Activated T-cell treated with anti-CD3 and anti-CD28 coated beads for 24 hours (primary cell): ENCODE results near the gene STARD3.

Source experiments
- DNase-seq: peaks from one replicate; pipeline ENCODE4 v3.0.0-alpha.2; 2020; ENCODE audit warnings: low read depth

The STARD3 gene

GRCh38 chr17:39672522-39673334 is 35.8 kb downstream of the STARD3 start:
- DNase-seq: no peak

GRCh38 chr17:39673335-39674081 is 36.6 kb downstream of the STARD3 start:
- no peak for DNase-seq

GRCh38 chr17:39674179-39674578 is 37.2 kb downstream of the STARD3 start:
- no peak for DNase-seq

- no peak for DNase-seq
Measured at GRCh38 chr17:39674702-39675389, 37.9 kb downstream of the STARD3 start.

GRCh38 chr17:39675390-39676082 is 38.6 kb downstream of the STARD3 start:
- DNase-seq: no peak

- no peak for DNase-seq
Measured at GRCh38 chr17:39676198-39676819, 39.4 kb downstream of the STARD3 start.

GRCh38 chr17:39677072-39677471 is 40.1 kb downstream of the STARD3 start:
- no peak for DNase-seq

GRCh38 chr17:39677542-39678339 is 40.8 kb downstream of the STARD3 start:
- DNase-seq: no peak

- DNase-seq: no peak
Measured at GRCh38 chr17:39678340-39679116, 41.6 kb downstream of the STARD3 start.

GRCh38 chr17:39679521-39680192 is 42.7 kb downstream of the STARD3 start:
- peak; percentile 25 for DNase-seq

GRCh38 chr17:39683295-39683939 is 46.5 kb downstream of the STARD3 start:
- DNase-seq: no peak

- no peak for DNase-seq
Measured at GRCh38 chr17:39684369-39685192, 47.6 kb downstream of the STARD3 start.

GRCh38 chr17:39687101-39687545 is 50.2 kb downstream of the STARD3 start:
- no peak for DNase-seq

- DNase-seq: peak; percentile 77
Measured at GRCh38 chr17:39687546-39688474, 50.9 kb downstream of the STARD3 start, which contains the start of gene PGAP3. TSS of gene PGAP3 (minus strand) at chr17:39688057. CDS start at chr17:39688014, 43 bp downstream.

GRCh38 chr17:39688475-39688835 is 51.5 kb downstream of the STARD3 start:
- DNase-seq: no peak

GRCh38 chr17:39688945-39689344 is 52.0 kb downstream of the STARD3 start:
- no peak for DNase-seq

GRCh38 chr17:39694593-39694992 is 57.6 kb downstream of the STARD3 start:
- no peak for DNase-seq
